Pancreas (tissue), 10 donors: ENCODE results near the gene SLC12A3. TPM values are rescaled to one million over a fixed set of nuclear protein-coding genes. Genes with fewer than 3 reads are reported as not detected.

ENCODE experiments used
- ATAC-seq, 4 donors: fragments of 200-7000 bp; cut with Tn5 transposase; one replicate each; pipeline versions ENCODE4 v1.8.0 to v1.9.1; 2020; ENCODE audit warnings: mild to moderate bottlenecking in 4 of 4, moderate library complexity in 4 of 4
- DNase-seq, 6 donors: peaks; one replicate each; pipeline ENCODE4 v3.0.0-alpha.2; 2020
- FAIRE-seq: peaks from 2 replicates; lab custom pipeline; 2012; peaks lifted over from hg19 to GRCh38; lab: Jason Lieb, UNC
- H3K27ac ChIP-seq, 4 donors: fragments of 200-600 bp; sonication (generic); 1 replicate in 3 of 4; 2 replicates in 1 of 4; pipeline versions ENCODE4 v1.5.0 to v1.8.0; 2020
- H3K27me3 ChIP-seq, 4 donors: fragments of 200-600 bp; one replicate each; pipeline ENCODE4 v1.8.0; 2021
- H3K36me3 ChIP-seq, 3 donors: fragments of 200-600 bp; sonication (generic) in 1 of 3; one replicate each; pipeline versions ENCODE4 v1.5.0 to v1.8.0; 2020 to 2021
- H3K4me1 ChIP-seq, 3 donors: fragments of 200-600 bp; one replicate each; pipeline ENCODE4 v1.8.0; 2021
- H3K4me3 ChIP-seq, 4 donors: fragments of 200-600 bp; sonication (generic) in 2 of 4; one replicate each; pipeline versions ENCODE4 v1.5.0 to v1.8.0; 2020 to 2021
- H3K9me3 ChIP-seq, 4 donors: fragments of 200-600 bp; one replicate each; pipeline ENCODE4 v1.8.0; 2021
- CTCF ChIP-seq, 4 donors: fragments of 200-600 bp; sonication (generic) in 3 of 4; IDR thresholded peaks; one replicate each; pipeline versions ENCODE4 v1.5.0 to v1.8.0; 2021; ENCODE audit warnings: antibody characterized with exemption in 4 of 4
- WGBS, 2 donors: extraction: QIAGEN DNeasy Blood & Tissue Kit; methylation state at CpG; one replicate each; pipeline ENCODE4 v1.1.7; 2013; 5-methylcytosine and 5-hydroxymethylcytosine counted together
- intact Hi-C, 3 donors: fragments of 100-400 bp; cut with DNase I; formaldehyde crosslinking; loops; one replicate each; pipeline versions ENCODE4 v1.11.1 to v1.14.2; 2022
- polyA plus RNA-seq, 2 donors: library from polyadenylated mRNA; stranded (reverse); fragments of 200-250 nt; gene quantifications; one replicate each; pipeline ENCODE4 v1.2.3, GENCODE V29; 2013
- total RNA-seq, 6 donors: library from RNA; stranded (reverse); fragmentation: NEBNext Ultra II Directional in 4 of 6; extraction: Animal tissue kit (Norgen Biotek cat#: 25700) in 4 of 6; gene quantifications; one replicate each; pipeline versions ENCODE4 v1.2.1 to v1.2.4, GENCODE V29; 2021 to 2023
- donor health status: healthy with polysubstance abuse.
- donor health status: DM: no; HTN: no; CAD: no; lungs with moderate emphysema.
- donor health status: DM: no; HTN: no; CAD: no.
- donor health status: control.
- donor health status: control.
- donor health status: Bipolar disorder and iron deficiency.
- donor health status: DM: yes; HTN: yes; CAD: no.
- donor health status: DM: no; HTN: no; CAD: no.
- donor health status: DM: no; HTN: no; CAD: no.
- donor health status: DM: yes; HTN: yes; CAD: no.

SLC12A3 gene
- total and polyA plus RNA-seq, 8 donors, result 0.04 to 0.12 (median 0.06) TPM; not detected in 1

DNA sequence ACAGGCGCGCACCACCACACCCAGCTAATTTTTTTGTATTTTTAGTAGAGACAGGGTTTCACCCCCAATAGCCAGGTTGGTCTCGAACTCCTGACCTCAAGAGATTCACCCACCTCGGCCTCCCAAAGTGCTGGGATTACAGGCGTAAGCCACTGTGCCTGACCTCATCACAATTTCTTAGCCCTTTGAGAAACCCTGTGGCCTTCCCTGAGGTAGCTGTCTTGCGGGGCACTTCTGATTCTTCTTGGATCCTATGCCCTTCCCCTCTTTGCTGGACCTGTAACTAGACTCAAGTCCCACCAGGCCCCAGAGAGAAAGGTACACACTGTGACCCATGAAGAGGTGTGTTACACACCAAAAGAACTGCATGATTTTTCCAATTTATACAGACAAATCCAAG is 83.2 kb downstream of the SLC12A3 start:
- DNase-seq, result peak in 1 of 6 donors; percentile 46
- Histone ChIP-seq H3K4me1 (peaks cover 10 to 27% (median 16%) of the 10 kb centered on the region in 3 donors), H3K4me3 (no peak overlapping the region), H3K27me3 (no peaks in the 10 kb centered on the region), H3K27ac (peak overlapping the region in 1 of 4 donors; percentile 8), H3K36me3 (peaks cover 3 to 20% (median 19%) of the 10 kb centered on the region in 3 donors), H3K9me3 (no peaks in the 10 kb centered on the region)
- FAIRE-seq, result no peak
- intact Hi-C loops, result no loop called here
- 46 to 48% methylated on average over 6 of the region's 6 CpGs for WGBS, 2 donors
- no peak for TF ChIP-seq CTCF (IDR thresholded peaks at IDR 0.05)
- ATAC-seq, result no peak

- peak overlapping the region in 1 of 4 donors; percentile 22 for H3K27ac ChIP-seq
- DNase-seq (peak in 1 of 6 donors; percentile 49), FAIRE-seq (no peak), ATAC-seq (peak in 1 of 4 donors; percentile 4)
- H3K9me3 ChIP-seq, result no peaks in the 10 kb centered on the region
- no peak for TF ChIP-seq CTCF (IDR thresholded peaks at IDR 0.05)
- intact Hi-C loops, result loop anchor here in 2 of 3 donors (5.0 kb wide), 1 partner anchor 83 kb away; the partner anchor contains the start of gene SLC12A3 (in 2 of the 2)
- H3K36me3 ChIP-seq, result peaks cover 0 to 2% (median 2%) of the 10 kb centered on the region in 3 donors
- no peak overlapping the region for H3K4me3 ChIP-seq
- peaks cover 4 to 8% (median 5%) of the 10 kb centered on the region in 3 donors for H3K4me1 ChIP-seq
- 36 to 41% methylated on average over 4 of the region's 4 CpGs for WGBS, 2 donors
- H3K27me3 ChIP-seq, result no peaks in the 10 kb centered on the region
These were observed 85.0 kb downstream of the SLC12A3 start for GRCh38 chr16:56950051-56950450.

- Histone ChIP-seq H3K36me3 (no peaks in the 10 kb centered on the region), H3K4me1 (peaks cover under 1 to 4% (median under 1%) of the 10 kb centered on the region in 3 donors), H3K27me3 (no peaks in the 10 kb centered on the region), H3K27ac (peak overlapping the region in 1 of 4 donors; percentile 22), H3K9me3 (no peaks in the 10 kb centered on the region), H3K4me3 (no peak overlapping the region)
- DNase-seq (no peak), FAIRE-seq (no peak), ATAC-seq (peak in 2 of 4 donors; percentile 4 to 5)
- no peak for TF ChIP-seq CTCF (IDR thresholded peaks at IDR 0.05)
- 42 to 45% methylated on average over 7 of the region's 7 CpGs for WGBS, 2 donors
- intact Hi-C loops, result loop anchor here in 2 of 3 donors (5.0 kb wide), 1 partner anchor 83 kb away; the partner anchor contains the start of gene SLC12A3 (in 2 of the 2)
These were observed 85.4 kb downstream of the SLC12A3 start for GRCh38 chr16:56950455-56950854.

DNA sequence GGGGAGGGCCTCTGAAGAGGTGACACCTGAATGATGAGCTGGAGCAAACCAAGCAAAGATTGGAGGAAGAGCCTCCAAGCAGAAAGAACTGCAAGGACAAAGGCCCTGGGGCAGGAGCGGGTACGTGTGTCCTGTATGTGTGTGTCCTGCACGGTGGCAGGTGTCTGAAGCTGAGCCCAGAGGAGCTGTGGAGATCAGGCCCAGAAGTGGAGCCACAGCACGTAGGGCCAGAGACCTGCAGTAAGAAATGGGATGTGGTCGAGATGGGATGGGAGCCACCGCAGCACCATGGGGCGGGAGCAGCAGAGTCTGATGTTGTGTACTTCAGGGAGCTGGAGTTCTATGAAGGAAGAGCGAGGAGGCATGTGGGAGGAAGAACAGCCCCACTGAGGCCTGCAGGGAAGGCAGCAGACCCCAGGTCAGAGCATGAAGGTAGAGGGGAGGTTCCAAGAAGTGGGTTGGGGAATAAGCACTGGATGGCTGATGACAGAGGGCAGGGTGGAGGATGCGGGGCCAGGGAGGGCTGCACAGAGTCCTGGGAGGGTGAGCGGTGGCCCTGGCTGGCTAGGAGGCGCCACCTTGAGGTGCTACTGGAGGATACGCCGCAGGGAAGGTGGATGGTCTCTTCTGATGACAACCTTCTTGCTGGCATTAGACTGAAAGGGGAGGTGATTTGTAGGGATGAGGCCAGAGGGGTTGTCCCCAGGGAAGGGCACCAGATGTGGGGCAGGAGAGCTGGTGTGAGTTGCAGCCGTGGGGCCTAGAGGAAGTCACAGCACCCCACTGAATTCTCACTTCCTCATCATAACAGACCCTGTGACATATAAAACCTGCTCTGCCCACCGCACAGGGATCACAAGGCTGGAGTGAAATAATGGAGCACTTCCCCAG is 86.1 kb downstream of the SLC12A3 start:
- intact Hi-C loops, result loop anchor here in 2 of 3 donors (5.0 kb wide), 1 partner anchor 84 kb away; the partner anchor contains the start of gene SLC12A3 (in 2 of the 2)
- H3K4me3 ChIP-seq, result no peak overlapping the region
- peak; percentile 55 to 84 (median 74) for ATAC-seq
- peak; percentile 65 to 87 (median 74) for DNase-seq
- H3K4me1 ChIP-seq, result peaks cover 0 to 4% (median 0%) of the 10 kb centered on the region in 3 donors
- FAIRE-seq, result no peak
- 33 to 36% methylated on average over 15 of the region's 15 CpGs for WGBS, 2 donors
- H3K27ac ChIP-seq, result peak overlapping the region in 1 of 4 donors; percentile 12
- no peaks in the 10 kb centered on the region for H3K9me3 ChIP-seq
- TF ChIP-seq CTCF (IDR thresholded peaks at IDR 0.05), result peak in 3 of 4 donors; percentile 38 to 55 (median 38)
- H3K27me3 ChIP-seq, result no peaks in the 10 kb centered on the region
- H3K36me3 ChIP-seq, result no peaks in the 10 kb centered on the region
